ENCODE results near the gene MDP1. TPM values are rescaled to one million over a fixed set of nuclear protein-coding genes. Genes with fewer than 3 reads are reported as not detected.

The MDP1 gene
- total RNA-seq, 1 donor = 23.2 TPM

GRCh38 chr14:24184104-24184970, 31.5 kb downstream of the MDP1 start:
- TF ChIP-seq CTCF (IDR thresholded peaks at IDR 0.05; ENCODE audit: insufficient read depth, low read length) = no peak
- no peak for DNase-seq (ENCODE audit: low read depth)
- H3K4me3 ChIP-seq (ENCODE audit: low read depth, low read length) = no peak overlapping the region

GRCh38 chr14:24183014-24183481, 32.8 kb downstream of the MDP1 start:
- TF ChIP-seq CTCF (IDR thresholded peaks at IDR 0.05; ENCODE audit: insufficient read depth, low read length) = no peak
- no peak overlapping the region for H3K4me3 ChIP-seq (ENCODE audit: low read depth, low read length)
- DNase-seq (ENCODE audit: low read depth) = no peak

- DNase-seq (ENCODE audit: low read depth) = no peak
- no peak for TF ChIP-seq CTCF (IDR thresholded peaks at IDR 0.05; ENCODE audit: insufficient read depth, low read length)
- no peak overlapping the region for H3K4me3 ChIP-seq (ENCODE audit: low read depth, low read length)
Observed at GRCh38 chr14:24182110-24182882, 33.6 kb downstream of the MDP1 start.

GRCh38 chr14:24181371-24182077, 34.3 kb downstream of the MDP1 start:
- TF ChIP-seq CTCF (IDR thresholded peaks at IDR 0.05; ENCODE audit: insufficient read depth, low read length) = no peak
- DNase-seq (ENCODE audit: low read depth) = no peak
- H3K4me3 ChIP-seq (ENCODE audit: low read depth, low read length) = no peak overlapping the region

- TF ChIP-seq CTCF (IDR thresholded peaks at IDR 0.05; ENCODE audit: insufficient read depth, low read length) = no peak
- peak; percentile 90 for DNase-seq (ENCODE audit: low read depth)
- no peak overlapping the region for H3K4me3 ChIP-seq (ENCODE audit: low read depth, low read length)
Observed at GRCh38 chr14:24179961-24180796, 35.7 kb downstream of the MDP1 start.
